Ovary (tissue), 3 donors: ENCODE results near the gene ADAM11.

Experiments used
- POLR2A ChIP-seq: fragments of 450-650 bp; IDR thresholded peaks from one replicate; pipeline ENCODE4 v1.6.1; 2017; ENCODE audit warnings: antibody characterized with exemption, mild to moderate bottlenecking, moderate library complexity
- TF ChIP-seq, protein P1 (sequence below), 3 donors: fragments of 450-650 bp in 2 of 3; fragments of 200-600 bp in 1 of 3; IDR thresholded peaks; one replicate each; pipeline versions ENCODE4 v1.5.1 to v1.8.0; 2016 to 2022; ENCODE audit warnings: antibody characterized with exemption in 3 of 3, mild to moderate bottlenecking in 1 of 3
- donor health status: DM: no; HTN: no; CAD: no.

DNA sequence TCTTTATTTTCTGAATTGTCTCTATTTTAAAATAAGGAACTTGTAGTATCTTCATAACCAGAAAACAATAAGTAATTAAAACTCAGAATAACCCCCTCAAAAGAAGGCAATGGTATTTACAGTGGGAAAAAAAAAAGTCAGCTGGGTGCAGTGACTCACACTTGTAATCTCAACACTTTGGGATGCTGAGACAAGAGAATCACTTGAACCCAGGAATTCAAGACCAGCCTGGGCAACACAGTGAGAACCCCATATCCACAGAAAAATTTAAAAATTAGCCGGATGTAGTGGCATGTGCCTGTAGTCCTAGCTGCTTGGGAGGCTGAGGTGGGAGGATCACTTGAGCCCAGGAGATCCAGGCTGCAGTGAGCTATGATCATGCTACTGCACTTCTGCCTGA lies 33.5 kb downstream of the ADAM11 start:
- TF ChIP-seq, protein P1, sequence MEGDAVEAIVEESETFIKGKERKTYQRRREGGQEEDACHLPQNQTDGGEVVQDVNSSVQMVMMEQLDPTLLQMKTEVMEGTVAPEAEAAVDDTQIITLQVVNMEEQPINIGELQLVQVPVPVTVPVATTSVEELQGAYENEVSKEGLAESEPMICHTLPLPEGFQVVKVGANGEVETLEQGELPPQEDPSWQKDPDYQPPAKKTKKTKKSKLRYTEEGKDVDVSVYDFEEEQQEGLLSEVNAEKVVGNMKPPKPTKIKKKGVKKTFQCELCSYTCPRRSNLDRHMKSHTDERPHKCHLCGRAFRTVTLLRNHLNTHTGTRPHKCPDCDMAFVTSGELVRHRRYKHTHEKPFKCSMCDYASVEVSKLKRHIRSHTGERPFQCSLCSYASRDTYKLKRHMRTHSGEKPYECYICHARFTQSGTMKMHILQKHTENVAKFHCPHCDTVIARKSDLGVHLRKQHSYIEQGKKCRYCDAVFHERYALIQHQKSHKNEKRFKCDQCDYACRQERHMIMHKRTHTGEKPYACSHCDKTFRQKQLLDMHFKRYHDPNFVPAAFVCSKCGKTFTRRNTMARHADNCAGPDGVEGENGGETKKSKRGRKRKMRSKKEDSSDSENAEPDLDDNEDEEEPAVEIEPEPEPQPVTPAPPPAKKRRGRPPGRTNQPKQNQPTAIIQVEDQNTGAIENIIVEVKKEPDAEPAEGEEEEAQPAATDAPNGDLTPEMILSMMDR (IDR thresholded peaks at IDR 0.05): no peak
- TF ChIP-seq POLR2A: no peak
